Panc1 (cell line): Measurements from ENCODE around the gene ARL9. TPM values are rescaled to one million over a fixed set of nuclear protein-coding genes. Genes with fewer than 3 reads are reported as not detected.

Experiments used
- ATAC-seq: fragments of 200-7000 bp; cut with Tn5 transposase; 2 replicates; pipeline ENCODE4 v1.9.1; 2020; ENCODE audit warnings: mild to moderate bottlenecking, moderate library complexity
- BruUV-seq: library from RNA; stranded (reverse); fragments of 400-500 nt; replicated peaks from 2 replicates; lab custom pipeline; 2021; lab: Mats Ljungman, UMichigan
- CTCF ChIA-PET: fragments of 300-600 bp; sonication (Branson Sonifier 250); formaldehyde crosslinking; loops from one replicate; lab custom pipeline; 2022; ENCODE audit warnings: antibody characterized with exemption; lab: Charles Lee
- POLR2A ChIA-PET: fragments of 300-600 bp; sonication (Branson Sonifier 250); formaldehyde crosslinking; loops from one replicate; lab custom pipeline; 2022; ENCODE audit warnings: antibody characterized with exemption; lab: Charles Lee
- DNase-seq: peaks from one replicate; pipeline ENCODE4 v3.0.0-alpha.2; 2010; ENCODE audit warnings: low read depth, low spot score
- H3K27ac ChIP-seq: 2 replicates; pipeline ENCODE4 v1.5.1; 2011; ENCODE audit warnings: mild to moderate bottlenecking, low read length, inconsistent platforms
- H3K27me3 ChIP-seq: fragments of 200-500 bp; sonication (Bioruptor generic); 2 replicates; pipeline ENCODE4 v1.6.0; 2014; ENCODE audit warnings: low read length, inconsistent platforms; ENCODE audit not compliant: control insufficient read depth, insufficient read depth
- H3K36me3 ChIP-seq: fragments of 200-500 bp; sonication (Bioruptor generic); 2 replicates; pipeline ENCODE4 v1.5.1; 2014; ENCODE audit warnings: inconsistent platforms, mild to moderate bottlenecking, low read length, moderate library complexity; ENCODE audit not compliant: control insufficient read depth, insufficient read depth
- H3K4me1 ChIP-seq: 2 replicates; pipeline ENCODE4 v1.5.1; 2011; ENCODE audit warnings: inconsistent platforms, mild to moderate bottlenecking, low read length, moderate library complexity; ENCODE audit not compliant: control insufficient read depth, insufficient read depth
- H3K4me3 ChIP-seq, 2 experiments: 2 replicates each; pipeline ENCODE4 v1.5.1; 2011 to 2012; ENCODE audit warnings: low read depth in 2 of 2, low read length in 2 of 2, mild to moderate bottlenecking in 2 of 2, inconsistent platforms in 1 of 2, moderate library complexity in 1 of 2
- H3K9me3 ChIP-seq: fragments of 200-500 bp; sonication (Bioruptor generic); 2 replicates; pipeline ENCODE4 v1.5.1; 2014; ENCODE audit warnings: low read depth, mild to moderate bottlenecking, inconsistent platforms, low read length, moderate library complexity; ENCODE audit not compliant: control insufficient read depth, insufficient read depth
- CTCF ChIP-seq: fragments of 450-650 bp; IDR thresholded peaks from 2 replicates; pipeline ENCODE4 v1.5.1; 2017; ENCODE audit warnings: mild to moderate bottlenecking
- POLR2AphosphoS5 ChIP-seq: IDR thresholded peaks from 2 replicates; pipeline ENCODE4 v1.6.1; 2012; ENCODE audit warnings: mild to moderate bottlenecking, low read depth, low read length, moderate library complexity
- REST ChIP-seq, 2 experiments: IDR thresholded peaks; 2 replicates each; pipeline ENCODE4 v1.6.1; 2011 to 2012; ENCODE audit warnings: low read depth in 2 of 2, control low read depth in 1 of 2, low read length in 1 of 2, mild to moderate bottlenecking in 1 of 2, moderate library complexity in 1 of 2; ENCODE audit not compliant: insufficient read depth in 1 of 2
- SIN3A ChIP-seq: IDR thresholded peaks from 2 replicates; pipeline ENCODE4 v1.6.1; 2012; ENCODE audit warnings: low read depth, mild to moderate bottlenecking, low read length, moderate library complexity, borderline replicate concordance; ENCODE audit not compliant: insufficient read depth
- TCF7L2 ChIP-seq: IDR thresholded peaks from 2 replicates; pipeline ENCODE4 v1.6.1; 2011; ENCODE audit warnings: mild to moderate bottlenecking, low read depth, low read length, inconsistent platforms
- in situ Hi-C: cut with HindIII; loops from 2 replicates; pipeline ENCODE4 v1.10.0; 2016; ENCODE audit warnings: low sequenced_read_pairs, low pct_unique_long_range_greater_than_20kb
- intact Hi-C: fragments of 100-400 bp; cut with micrococcal nuclease; formaldehyde crosslinking; loops from one replicate; pipeline ENCODE4 v1.10.0; 2022; ENCODE audit not compliant: unreplicated experiment
- total RNA-seq: library from RNA; stranded (reverse); gene quantifications from one replicate; pipeline ENCODE4 v1.2.1, GENCODE V29; 2021; ENCODE audit not compliant: unreplicated experiment

ARL9 gene
- total RNA-seq, 1 experiment from 2014 or later: 0.41 TPM

- ATAC-seq: no peak
- Histone ChIP-seq H3K9me3 (no peaks in the 10 kb centered on the region), H3K27me3 (no peaks in the 10 kb centered on the region; the same call in 1 of the 2 replicates), H3K27ac (no peak overlapping the region), H3K4me3 (no peak overlapping the region), H3K4me1 (no peaks in the 10 kb centered on the region), H3K36me3 (no peaks in the 10 kb centered on the region)
- in situ Hi-C loops: no loop called here
- intact Hi-C loops: no loop called here
- TF ChIP-seq POLR2AphosphoS5 (no peak), TCF7L2 (no peak), SIN3A (no peak), REST (IDR thresholded peaks at IDR 0.05; ENCODE audit: insufficient read depth in 1 of 2, low read depth in 2 of 2, low read length in 1 of 2) (no peak), CTCF (no peak)
- ChIA-PET CTCF (no interaction called here), POLR2A (no interaction called here)
- DNase-seq: no peak
- BruUV-seq: no TSS peak
These were observed 45.9 kb downstream of the ARL9 start for GRCh38 chr4:56551516-56551915.

GRCh38 chr4:56552273-56552672, 46.7 kb downstream of the ARL9 start:
- no peak for ATAC-seq
- H3K4me1 ChIP-seq: no peaks in the 10 kb centered on the region
- POLR2A ChIA-PET: no interaction called here
- TF ChIP-seq REST (IDR thresholded peaks at IDR 0.05; ENCODE audit: insufficient read depth in 1 of 2, low read depth in 2 of 2, low read length in 1 of 2) (no peak), CTCF (no peak), TCF7L2 (no peak), POLR2AphosphoS5 (no peak)
- DNase-seq: no peak
- no peak overlapping the region for H3K4me3 ChIP-seq
- intact Hi-C loops (no loop called here), in situ Hi-C loops (no loop called here)
- no TSS peak for BruUV-seq
- no peaks in the 10 kb centered on the region; the same call in 1 of the 2 replicates for H3K27me3 ChIP-seq
- CTCF ChIA-PET: no interaction called here
- H3K9me3 ChIP-seq: no peaks in the 10 kb centered on the region
- no peaks in the 10 kb centered on the region for H3K36me3 ChIP-seq
- no peak overlapping the region for H3K27ac ChIP-seq
